GM21825 (cell line): ENCODE measurements around the gene RNFT1.
"Not testable (repeated sequence)": the region's sequence is repeated elsewhere in the genome, so short reads cannot be mapped to it uniquely, and the experiment has no call there.

ENCODE experiments used
- ATAC-seq: cut with Tn5 transposase; IDR thresholded peaks from one replicate; pipeline ENCODE4 v1.9.1; 2021; ENCODE audit warnings: mild to moderate bottlenecking, moderate library complexity; ENCODE audit not compliant: unreplicated experiment

RNFT1 gene

GRCh38 chr17:59964482-59965328, at the start of gene RNFT1:
TSS of gene RNFT1 (minus strand) at chr17:59964740. CDS start at chr17:59964663, 77 bp downstream.
- ATAC-seq, result peak; percentile 80

GRCh38 chr17:60009326-60009725, 44.8 kb upstream of the RNFT1 start:
- not testable (repeated sequence) for ATAC-seq

GRCh38 chr17:60008377-60008776, 43.8 kb upstream of the RNFT1 start:
- ATAC-seq, result not testable (repeated sequence)

- no peak for ATAC-seq
Observed at GRCh38 chr17:60006160-60006559, 41.6 kb upstream of the RNFT1 start.

GRCh38 chr17:60004561-60004960, 40.0 kb upstream of the RNFT1 start:
- ATAC-seq, result not testable (repeated sequence)

- not testable (repeated sequence) for ATAC-seq
Observed at GRCh38 chr17:60002405-60002804, 37.9 kb upstream of the RNFT1 start.

- not testable (repeated sequence) for ATAC-seq
Observed at GRCh38 chr17:59996608-59997007, 32.1 kb upstream of the RNFT1 start.

- ATAC-seq, result not testable (repeated sequence)
Observed at GRCh38 chr17:59975166-59975565, 10.6 kb upstream of the RNFT1 start.

- ATAC-seq, result not testable (repeated sequence)
Observed at GRCh38 chr17:59973483-59973882, 8.9 kb upstream of the RNFT1 start.

- ATAC-seq, result no peak
Observed at GRCh38 chr17:59972778-59973177, 8.2 kb upstream of the RNFT1 start.

- ATAC-seq, result not testable (repeated sequence)
Observed at GRCh38 chr17:59971771-59972170, 7.2 kb upstream of the RNFT1 start.

GRCh38 chr17:59963738-59964481, 630 bp downstream of the RNFT1 start:
- peak; percentile 35 for ATAC-seq

- no peak for ATAC-seq
Observed at GRCh38 chr17:59962739-59963318, 1.7 kb downstream of the RNFT1 start.

- not testable (repeated sequence) for ATAC-seq
Observed at GRCh38 chr17:59959574-59959973, 5.0 kb downstream of the RNFT1 start.

GRCh38 chr17:59954856-59955255, 9.7 kb downstream of the RNFT1 start:
- no peak for ATAC-seq

GRCh38 chr17:59950049-59950448, 14.5 kb downstream of the RNFT1 start:
- no peak for ATAC-seq

- not testable (repeated sequence) for ATAC-seq
Observed at GRCh38 chr17:59947310-59947709, 17.2 kb downstream of the RNFT1 start.

- ATAC-seq, result not testable (repeated sequence)
Observed at GRCh38 chr17:59946433-59946832, 18.1 kb downstream of the RNFT1 start.

- no peak for ATAC-seq
Observed at GRCh38 chr17:59941131-59941530, 23.4 kb downstream of the RNFT1 start.

- not testable (repeated sequence) for ATAC-seq
Observed at GRCh38 chr17:59940697-59941096, 23.8 kb downstream of the RNFT1 start.

GRCh38 chr17:59933317-59933716, 31.2 kb downstream of the RNFT1 start:
- ATAC-seq, result not testable (repeated sequence)
